RCC 7860 (cell line): ENCODE results near the gene PPFIBP2.
"Not testable (repeated sequence)": the region's sequence is repeated elsewhere in the genome, so short reads cannot be mapped to it uniquely, and the experiment has no call there.

ENCODE experiments used
- DNase-seq: peaks from one replicate; pipeline ENCODE4 v3.0.0-alpha.2; 2015; ENCODE audit warnings: low spot score
- FAIRE-seq: peaks from 2 replicates; lab custom pipeline; 2012; peaks lifted over from hg19 to GRCh38; lab: Jason Lieb, UNC

The PPFIBP2 gene

GRCh38 chr11:7498193-7498592 lies 15.6 kb upstream of the PPFIBP2 start:
- FAIRE-seq (no peak), DNase-seq (no peak)

- FAIRE-seq (no peak), DNase-seq (no peak)
Observed at GRCh38 chr11:7499081-7499480, 14.7 kb upstream of the PPFIBP2 start.

DNA sequence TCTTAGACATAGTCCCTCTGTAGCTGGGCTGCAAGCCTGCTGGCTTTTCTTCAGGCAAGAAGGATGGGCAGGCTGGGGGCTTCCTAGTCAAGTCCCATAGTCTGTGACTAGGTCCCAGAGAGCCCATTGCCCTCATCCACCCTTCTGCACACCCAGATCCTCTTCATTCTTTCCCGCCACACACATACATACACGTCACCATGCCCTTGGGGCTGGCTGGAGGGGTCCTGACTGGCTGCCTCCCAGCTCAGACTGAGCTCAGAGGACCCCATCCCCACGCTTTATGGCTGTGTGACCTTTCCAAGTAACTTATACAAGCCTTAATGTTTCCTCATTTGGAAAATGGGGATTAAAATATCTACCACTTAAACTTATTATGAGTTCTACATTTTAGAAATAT lies 13.5 kb upstream of the PPFIBP2 start:
- DNase-seq, result no peak
- FAIRE-seq, result no peak

DNA sequence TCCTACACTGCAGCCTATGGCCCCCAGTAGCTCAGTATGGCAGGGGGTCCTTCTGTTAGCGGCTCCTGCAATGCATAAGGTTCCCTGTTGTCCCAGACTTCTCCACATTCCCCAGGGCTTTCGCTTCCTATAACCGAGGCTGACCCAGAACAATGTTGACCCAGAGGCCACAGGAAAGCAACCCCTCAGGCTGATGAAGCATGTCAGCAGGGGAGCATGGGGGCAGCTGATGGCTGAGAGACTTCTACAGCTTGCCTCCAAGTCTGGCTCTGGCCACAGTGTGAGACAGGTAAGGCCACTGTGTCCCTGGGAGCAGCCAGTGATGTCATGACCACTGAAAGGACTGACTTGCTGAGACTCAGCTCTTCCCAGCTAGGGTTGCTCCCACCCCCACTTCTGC lies 12.5 kb upstream of the PPFIBP2 start:
- DNase-seq, result no peak
- FAIRE-seq, result no peak

DNA sequence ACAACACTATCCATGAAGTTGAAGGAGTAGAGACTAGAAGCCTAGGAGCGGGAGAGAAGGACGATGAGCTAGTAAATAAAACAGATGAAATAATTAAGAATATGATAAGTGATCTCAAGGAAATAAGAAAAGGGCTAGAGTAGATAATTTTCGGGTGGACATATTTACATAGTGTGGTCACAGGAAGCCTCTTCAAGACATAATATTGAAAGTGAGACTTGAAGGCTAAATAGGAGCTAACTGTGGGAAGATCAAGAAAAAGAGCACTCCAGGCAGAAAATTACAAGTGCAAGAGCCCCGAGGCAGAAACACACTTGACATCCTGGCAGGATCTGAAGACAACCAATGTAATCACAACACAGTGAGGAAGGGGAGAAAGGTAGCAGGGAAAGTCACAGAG lies 11.9 kb upstream of the PPFIBP2 start:
- no peak for FAIRE-seq
- no peak for DNase-seq

GRCh38 chr11:7506243-7506642 lies 7.6 kb upstream of the PPFIBP2 start:
- FAIRE-seq (no peak), DNase-seq (no peak)

DNA sequence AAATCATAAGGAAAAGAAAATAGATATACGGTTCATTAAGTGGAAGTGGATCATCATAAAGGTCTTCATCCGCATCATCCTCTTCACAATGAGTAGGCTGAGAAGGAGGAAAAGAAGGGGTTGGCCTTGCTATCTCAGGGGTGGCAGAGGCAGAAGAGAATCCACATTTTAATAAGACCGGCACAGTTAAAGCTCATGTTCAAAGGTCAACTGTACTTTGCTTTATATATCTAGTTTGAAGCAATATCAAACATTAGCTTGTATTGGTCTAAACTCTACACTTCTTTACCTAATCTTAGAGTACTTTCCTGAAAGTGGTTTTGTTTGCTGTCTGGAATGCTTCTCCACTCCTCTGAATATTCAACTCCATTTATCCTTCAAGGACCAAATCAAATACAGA lies 5.7 kb upstream of the PPFIBP2 start:
- DNase-seq (no peak), FAIRE-seq (no peak)

DNA sequence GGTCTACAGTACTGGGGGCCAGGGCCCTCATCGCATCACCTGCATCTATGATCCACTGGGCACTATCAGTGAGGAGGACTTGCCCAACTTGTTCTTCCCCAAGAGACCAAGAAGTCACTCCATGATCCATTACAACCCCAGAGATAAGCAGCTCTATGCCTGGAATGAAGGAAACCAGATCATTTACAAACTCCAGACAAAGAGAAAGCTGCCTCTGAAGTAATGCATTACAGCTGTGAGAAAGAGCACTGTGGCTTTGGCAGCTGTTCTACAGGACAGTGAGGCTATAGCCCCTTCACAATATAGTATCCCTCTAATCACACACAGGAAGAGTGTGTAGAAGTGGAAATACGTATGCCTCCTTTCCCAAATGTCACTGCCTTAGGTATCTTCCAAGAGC lies 3.8 kb upstream of the PPFIBP2 start:
- DNase-seq (no peak), FAIRE-seq (no peak)

GRCh38 chr11:7511401-7511800 lies 2.4 kb upstream of the PPFIBP2 start:
- FAIRE-seq (no peak), DNase-seq (no peak)

DNA sequence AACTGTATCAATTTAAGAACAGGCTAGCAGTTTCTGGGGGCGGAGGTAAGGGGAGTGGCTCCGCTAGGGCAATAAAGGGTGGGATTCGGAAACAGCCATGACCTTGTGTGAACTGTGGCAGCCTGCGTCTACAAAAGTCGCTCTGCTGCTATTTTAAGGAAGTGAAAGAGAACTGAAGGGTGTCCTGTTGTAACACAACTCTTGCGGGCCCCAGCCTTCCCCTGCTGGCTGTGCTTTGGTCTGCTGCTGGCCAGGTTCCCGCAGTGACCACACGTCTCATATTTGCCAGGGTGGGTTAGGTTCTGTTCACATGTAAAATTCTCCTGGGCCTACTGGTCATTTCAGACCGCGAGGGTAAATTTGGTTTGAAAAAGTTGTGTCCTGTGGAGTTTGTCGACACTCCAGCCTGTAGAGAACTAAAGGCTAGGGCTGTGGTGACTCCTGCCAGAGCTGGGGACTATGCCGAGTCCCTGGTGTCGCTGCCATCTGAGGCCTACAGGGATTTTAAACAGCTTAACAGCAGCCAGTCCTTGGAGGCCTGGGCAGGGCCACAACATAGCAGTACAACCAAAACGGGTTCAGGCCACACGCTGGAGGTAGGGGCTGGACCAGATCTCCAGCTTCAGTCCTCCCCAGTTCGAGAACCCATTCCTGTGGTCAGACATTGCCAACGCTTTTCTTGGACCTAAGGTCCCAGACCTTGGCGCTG lies 1.1 kb upstream of the PPFIBP2 start:
- FAIRE-seq (no peak), DNase-seq (no peak)

DNA sequence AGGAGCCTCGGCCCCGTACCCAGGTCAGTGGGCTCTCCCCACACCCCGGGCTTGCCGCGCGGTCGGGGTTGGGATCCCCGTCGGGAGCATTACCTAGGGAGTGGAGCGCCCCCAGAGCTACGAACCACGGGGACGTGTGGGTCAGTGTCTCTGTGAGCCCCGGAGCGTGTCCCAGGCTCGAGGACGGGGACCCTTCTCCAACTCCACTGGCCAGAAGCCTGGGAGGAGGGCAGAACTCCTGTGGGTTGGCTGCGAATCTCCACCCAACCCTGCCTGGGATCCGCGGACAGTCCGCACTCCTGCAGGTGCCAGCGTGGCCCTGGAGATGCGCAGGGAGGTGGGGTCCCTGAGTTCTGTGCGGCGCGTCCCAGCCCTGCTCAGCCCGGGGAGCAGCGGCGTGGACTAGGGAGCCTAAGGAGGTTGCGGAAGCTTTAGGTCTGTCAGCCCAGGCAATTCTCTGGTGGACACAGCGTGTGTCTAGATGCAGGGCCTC lies 346 bp downstream of the PPFIBP2 start:
- FAIRE-seq (no peak), DNase-seq (no peak)

GRCh38 chr11:7515447-7515886 lies 1.7 kb downstream of the PPFIBP2 start:
- no peak for FAIRE-seq
- DNase-seq, result no peak

GRCh38 chr11:7516475-7516874 lies 2.7 kb downstream of the PPFIBP2 start:
- no peak for DNase-seq
- no peak for FAIRE-seq

- not testable (repeated sequence) for FAIRE-seq
Observed at GRCh38 chr11:7517743-7518142, 3.9 kb downstream of the PPFIBP2 start.

DNA sequence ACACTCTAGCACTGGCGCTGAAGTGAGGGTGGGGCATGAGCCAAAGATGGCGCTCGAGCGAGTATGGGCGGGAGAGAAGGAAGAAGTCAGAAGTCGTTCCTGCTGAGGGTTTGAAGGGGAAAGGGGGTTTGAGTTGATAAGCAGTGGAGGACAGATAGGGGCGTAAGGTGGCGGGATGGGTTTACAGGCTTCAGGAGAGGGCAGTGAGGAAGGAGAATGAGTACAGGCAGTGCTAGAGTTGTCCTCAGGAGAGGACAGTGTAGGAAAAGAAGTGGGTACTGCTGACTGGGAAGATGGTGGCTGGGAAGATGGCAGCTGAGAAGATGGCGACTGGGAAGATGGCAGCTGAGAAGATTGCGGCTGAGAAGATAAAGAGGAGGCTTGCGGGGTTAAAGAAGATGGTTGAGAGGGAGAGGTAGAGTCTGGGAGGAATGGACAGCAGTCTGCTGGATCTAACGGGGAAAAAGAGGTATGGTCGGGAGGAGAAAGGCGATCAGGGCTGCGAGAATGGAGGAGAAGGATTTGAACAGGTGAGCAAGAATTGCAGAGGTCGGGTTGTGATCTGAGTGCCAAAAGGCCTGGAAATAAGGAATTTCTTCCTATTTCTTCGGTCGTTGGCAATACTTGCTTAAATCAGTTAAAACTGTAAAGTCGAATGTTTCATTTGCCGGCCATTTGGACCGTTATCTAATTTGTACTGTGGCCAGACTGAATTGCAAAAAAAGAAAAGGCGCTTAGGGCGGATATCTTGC lies 5.2 kb downstream of the PPFIBP2 start:
- DNase-seq, result no peak

More at GRCh38 chr11:7517743-7518142, 3.9 kb downstream of the PPFIBP2 start:
- not testable (repeated sequence) for DNase-seq

GRCh38 chr11:7520011-7520942 lies 6.5 kb downstream of the PPFIBP2 start:
- no peak for FAIRE-seq
- DNase-seq, result no peak

More for the DNA sequence above, 5.2 kb downstream of the PPFIBP2 start:
- FAIRE-seq, result no peak

- no peak for DNase-seq
- FAIRE-seq, result no peak
Observed at GRCh38 chr11:7520981-7521487, 7.2 kb downstream of the PPFIBP2 start.

GRCh38 chr11:7522121-7522520 lies 8.3 kb downstream of the PPFIBP2 start:
- DNase-seq, result no peak
- FAIRE-seq, result no peak

DNA sequence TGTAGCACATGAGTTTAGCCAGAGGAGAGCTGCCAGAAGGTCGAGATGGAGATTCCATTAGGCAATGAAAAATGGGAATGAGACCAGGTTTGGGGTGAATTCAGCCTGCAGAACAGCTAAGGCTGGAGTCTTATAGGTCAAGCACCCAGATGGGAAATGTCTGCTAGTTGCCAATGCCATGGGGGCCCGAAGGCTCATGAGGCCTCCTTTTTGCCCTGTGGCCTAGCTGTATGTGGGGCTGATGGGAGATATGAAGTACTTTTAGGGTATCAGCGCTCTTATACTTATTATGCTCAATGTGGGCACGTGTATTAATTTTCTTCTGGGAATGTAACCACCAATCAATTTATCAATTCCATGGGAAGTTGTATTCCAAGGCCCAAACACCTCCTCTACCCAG lies 8.7 kb downstream of the PPFIBP2 start:
- DNase-seq (no peak), FAIRE-seq (no peak)

DNA sequence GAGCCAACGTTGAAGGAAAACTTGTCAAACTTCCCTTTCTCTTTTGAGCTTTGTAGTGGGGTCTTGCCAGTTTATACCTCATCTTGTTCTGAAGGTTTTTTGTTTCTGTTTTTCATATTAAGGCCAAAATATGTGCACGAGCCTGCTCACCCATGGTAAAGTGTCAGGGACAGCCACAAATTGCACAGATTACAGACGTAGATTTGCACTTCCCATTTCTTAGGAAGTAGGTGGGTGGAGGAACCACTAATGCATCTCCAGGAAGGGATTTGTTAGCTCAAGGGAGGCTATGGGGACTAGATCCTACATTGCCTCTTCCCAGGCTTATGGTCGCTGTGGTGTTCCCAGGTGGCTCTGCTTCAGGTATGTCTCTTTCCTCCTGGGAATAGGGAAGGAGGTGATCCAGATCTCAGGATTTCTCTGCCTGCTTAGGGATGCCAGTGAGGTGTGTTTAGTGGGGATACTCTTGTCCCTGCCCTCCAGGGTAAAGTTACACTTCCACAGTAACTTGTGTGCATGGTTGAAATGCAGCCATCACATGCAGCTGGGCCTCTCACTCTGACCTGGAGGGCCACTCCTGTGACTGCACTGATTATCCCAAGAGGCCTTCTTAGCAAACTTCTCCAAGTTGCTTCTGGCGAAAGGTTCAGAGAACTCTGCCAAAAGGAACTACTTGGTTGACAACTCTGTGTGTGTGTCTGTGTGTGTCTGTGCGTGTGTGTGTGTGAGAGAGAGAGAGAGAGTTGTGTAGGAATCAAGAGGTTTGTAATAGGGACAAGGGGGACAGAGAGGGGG lies 9.8 kb downstream of the PPFIBP2 start:
- DNase-seq, result no peak
- no peak for FAIRE-seq
